Activated CD8-positive, alpha-beta memory T cell treated with anti-CD3 and anti-CD28 coated beads for 1 hour (primary cell): ENCODE measurements around the gene HSD17B3.
"Not testable (repeated sequence)": the region's sequence is repeated elsewhere in the genome, so short reads cannot be mapped to it uniquely, and the experiment has no call there.

Source experiments
- DNase-seq, 2 donors: peaks; one replicate each; pipeline ENCODE4 v3.0.0-alpha.2; 2020; ENCODE audit warnings: low read depth in 1 of 2; ENCODE audit errors: extremely low read depth in 1 of 2

HSD17B3 gene

GRCh38 chr9:96309850-96310249 is 7.9 kb upstream of the HSD17B3 start:
- DNase-seq = no peak

GRCh38 chr9:96306958-96307357 is 5.0 kb upstream of the HSD17B3 start:
- not testable (repeated sequence) for DNase-seq

DNA sequence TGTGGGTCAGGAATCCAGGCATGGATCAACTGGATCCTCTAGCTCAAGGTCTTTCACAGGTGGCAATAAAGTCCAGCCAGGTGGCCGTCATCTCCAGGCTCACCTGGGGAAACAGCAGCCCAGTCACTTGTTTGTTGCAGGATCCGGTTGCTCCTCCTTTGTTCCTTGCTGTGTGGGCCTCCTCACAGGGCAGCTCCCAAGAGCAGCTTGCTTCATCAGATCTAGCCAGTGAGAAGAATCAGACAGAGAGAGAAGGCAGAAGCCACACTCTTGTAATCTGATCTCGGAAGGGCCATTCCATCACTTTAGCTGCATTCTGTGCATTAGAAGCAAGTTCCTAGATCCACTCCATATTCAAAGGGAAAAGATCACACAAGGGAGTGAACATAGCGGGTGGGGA is 3.2 kb upstream of the HSD17B3 start:
- DNase-seq = no peak

- no peak for DNase-seq
Observed at GRCh38 chr9:96304230-96304629, 2.3 kb upstream of the HSD17B3 start.

- no peak for DNase-seq
Observed at GRCh38 chr9:96299823-96300222, 2.2 kb downstream of the HSD17B3 start.

- DNase-seq = no peak
Observed at GRCh38 chr9:96294159-96294545, 7.8 kb downstream of the HSD17B3 start.

DNA sequence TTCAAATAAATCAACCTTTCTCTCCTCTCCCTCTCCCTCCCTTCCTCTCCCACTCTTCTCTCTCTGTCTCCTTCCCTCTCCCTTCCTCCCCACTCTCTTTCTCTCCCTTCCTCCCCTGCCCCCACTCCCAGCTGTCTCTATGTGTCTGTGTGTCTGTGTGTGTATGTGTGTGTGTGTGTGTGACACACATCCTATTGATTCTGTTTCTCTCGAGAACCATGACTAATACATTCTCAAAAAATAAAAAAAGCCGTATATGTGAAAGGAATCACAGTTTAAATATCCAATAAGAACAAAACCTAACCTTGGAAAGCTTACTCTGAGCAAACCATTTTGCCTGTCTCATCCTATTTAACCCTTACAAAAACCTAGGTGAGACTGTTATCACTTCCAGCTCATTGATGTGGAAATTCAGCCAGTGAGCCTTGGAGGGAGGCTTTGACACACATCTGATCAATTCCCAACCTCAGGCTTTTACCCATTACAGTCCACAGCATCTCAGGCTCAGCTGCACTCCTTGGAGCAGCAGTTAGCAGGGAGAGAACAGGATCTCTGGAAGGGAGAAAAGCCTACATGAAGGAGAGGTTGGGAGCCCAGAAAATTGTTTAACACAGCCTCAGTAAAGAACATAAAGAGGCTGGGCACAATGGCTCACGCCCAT is 8.3 kb downstream of the HSD17B3 start:
- no peak for DNase-seq

DNA sequence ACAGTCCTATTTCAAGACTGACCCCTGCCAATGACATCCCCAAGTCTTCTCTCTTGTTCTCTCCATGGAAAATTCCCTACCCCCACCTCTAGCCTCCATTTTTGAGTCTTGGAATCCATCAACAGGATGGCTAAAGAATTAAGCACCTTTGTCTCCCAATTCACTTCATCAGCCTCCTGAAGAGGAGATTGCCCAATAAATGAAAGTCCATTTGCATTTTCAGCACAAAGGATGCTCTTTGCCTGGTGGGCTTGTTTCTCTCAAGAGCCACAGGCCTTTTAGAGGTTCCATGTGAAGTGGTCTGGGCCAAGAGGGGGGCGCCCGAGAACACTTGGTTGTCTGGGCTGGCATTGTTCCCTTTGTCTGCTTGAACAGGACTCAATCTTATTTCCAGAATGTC is 12.6 kb downstream of the HSD17B3 start:
- DNase-seq = no peak

DNA sequence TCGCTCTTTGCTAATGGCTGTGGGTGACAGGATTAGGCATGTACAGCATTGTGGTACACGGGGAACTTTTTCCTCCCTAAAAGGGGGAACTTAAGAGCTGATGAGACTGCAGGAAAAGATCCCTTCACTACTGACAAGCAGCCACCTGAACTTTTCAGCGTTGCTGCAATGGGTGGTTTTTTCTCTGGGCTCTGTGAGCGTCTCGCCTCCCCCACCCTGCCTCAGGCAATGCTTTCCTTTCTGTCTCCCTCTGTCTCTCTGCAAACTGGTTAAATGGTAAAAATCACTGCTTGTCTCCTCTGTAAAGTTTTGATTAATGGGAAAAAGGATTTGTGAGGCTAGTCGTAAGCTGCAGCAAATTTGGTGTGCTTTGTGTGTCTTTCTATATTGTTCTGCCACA is 20.3 kb downstream of the HSD17B3 start:
- no peak for DNase-seq

GRCh38 chr9:96279932-96280331 is 22.0 kb downstream of the HSD17B3 start:
- no peak for DNase-seq

DNA sequence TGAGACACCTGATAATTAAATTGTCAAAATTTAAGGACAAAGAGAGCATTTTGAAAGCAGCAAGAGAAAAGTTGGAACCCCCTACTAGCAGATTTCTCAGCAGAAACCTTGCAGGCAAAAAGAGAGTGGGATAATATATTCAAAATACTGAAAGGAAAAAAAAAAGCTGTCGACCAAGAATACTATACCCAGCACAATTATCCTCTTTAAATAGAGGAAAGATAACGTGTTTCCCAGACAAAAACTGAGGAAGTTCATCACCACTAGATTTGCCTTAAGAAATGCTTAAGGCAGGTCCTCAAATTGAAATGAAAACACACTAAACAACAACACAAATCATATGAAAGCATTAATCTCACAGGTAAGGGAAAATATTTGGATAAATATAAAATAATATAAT is 27.0 kb downstream of the HSD17B3 start:
- no peak for DNase-seq

DNA sequence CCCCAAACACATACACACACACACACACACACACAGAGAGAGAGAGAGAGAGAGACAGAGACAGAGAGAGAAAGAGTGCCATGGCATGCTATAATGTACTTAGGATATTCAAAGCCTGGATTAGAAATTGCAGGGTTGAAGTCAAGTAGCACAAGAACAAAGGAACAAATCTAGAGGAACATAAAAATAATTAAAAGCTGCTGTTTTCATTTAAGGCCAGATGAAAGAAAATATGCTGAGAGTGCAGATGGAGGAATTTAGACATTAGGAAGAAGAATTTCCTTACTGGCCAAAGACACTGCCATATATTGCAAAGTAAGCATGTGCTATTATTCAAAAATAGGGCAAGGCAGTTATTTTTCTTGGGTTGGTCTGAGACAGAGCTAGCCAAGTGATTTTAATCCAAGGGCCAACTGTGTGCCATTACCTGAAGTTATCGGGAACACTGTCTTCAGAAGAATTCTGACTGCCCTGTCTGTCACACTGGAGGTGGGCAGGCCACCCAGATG is 31.7 kb downstream of the HSD17B3 start:
- no peak for DNase-seq

- no peak for DNase-seq
Observed at GRCh38 chr9:96258967-96259366, 43.0 kb downstream of the HSD17B3 start.

DNA sequence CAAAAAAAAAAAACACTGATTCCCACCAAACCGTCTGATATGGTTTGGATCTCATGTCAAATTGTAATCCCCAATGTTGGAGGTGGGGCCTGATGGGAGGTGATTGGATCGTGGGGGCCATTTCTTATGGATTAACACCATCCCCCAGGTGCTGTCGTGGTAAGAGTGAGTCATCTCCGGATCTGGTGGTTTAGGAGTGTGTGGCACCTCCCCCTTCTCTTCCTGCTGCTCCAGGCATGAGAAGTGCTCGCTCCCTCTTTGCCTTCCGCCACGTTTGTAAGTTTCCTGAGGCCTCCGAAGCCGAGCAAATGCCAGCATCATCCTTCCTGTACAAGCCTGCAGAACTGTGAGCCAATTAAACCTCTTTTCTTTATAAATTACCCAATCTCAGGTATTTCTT is 45.2 kb downstream of the HSD17B3 start:
- no peak for DNase-seq

DNA sequence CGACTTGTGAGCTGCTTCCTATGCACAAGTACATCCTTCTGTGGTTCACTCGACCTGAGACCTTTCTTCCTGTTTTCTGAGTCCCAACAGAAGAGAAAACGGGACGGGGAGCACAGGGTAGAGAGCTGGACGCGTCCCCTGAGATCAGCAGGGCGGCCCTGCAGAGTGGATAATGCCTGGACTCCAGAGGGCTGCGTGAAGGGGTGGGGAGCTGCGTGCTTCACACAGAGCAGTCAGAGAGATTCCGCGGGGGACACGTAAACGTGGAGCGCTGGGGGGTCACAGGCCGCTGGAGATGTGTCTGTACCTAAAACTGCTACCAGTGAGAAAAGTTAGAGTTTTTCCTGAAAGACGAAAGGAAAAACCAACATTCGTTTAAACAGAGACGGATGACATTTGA is 46.3 kb downstream of the HSD17B3 start:
- DNase-seq = no peak

GRCh38 chr9:96253059-96253696 is 48.8 kb downstream of the HSD17B3 start:
- DNase-seq = no peak

- no peak for DNase-seq
Observed at GRCh38 chr9:96251451-96251850, 50.5 kb downstream of the HSD17B3 start.

GRCh38 chr9:96249746-96250145 is 52.2 kb downstream of the HSD17B3 start:
- no peak for DNase-seq

DNA sequence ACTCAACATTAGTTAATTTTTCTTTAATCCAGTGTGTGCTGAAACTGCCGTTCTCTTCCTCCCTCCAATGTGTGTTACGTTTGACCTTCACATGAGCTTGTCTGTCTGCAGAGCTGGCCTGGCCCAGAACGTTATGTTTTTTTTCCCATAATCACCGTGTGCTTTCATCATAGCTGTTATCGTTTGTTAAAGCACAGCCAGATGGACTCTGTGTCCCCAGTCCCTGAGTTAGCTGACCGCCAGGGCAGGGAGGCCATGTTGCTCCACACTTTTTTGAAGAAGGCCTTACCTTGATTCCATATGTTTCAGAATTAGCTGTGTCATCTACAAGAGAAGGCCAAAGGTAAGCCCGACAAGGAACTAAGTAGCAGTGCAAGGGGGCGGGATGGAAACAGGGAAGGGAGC is 55.7 kb downstream of the HSD17B3 start:
- DNase-seq = no peak

GRCh38 chr9:96245399-96245798 is 56.6 kb downstream of the HSD17B3 start:
- DNase-seq = no peak

- no peak for DNase-seq
Observed at GRCh38 chr9:96243778-96244177, 58.2 kb downstream of the HSD17B3 start.

- no peak for DNase-seq
Observed at GRCh38 chr9:96242811-96243210, 59.2 kb downstream of the HSD17B3 start.

- no peak for DNase-seq
Observed at GRCh38 chr9:96241391-96241809, 60.6 kb downstream of the HSD17B3 start.
